Measurements from ENCODE around the gene LAMA3.

LAMA3 gene

GRCh38 chr18:23779696-23780303, 90.5 kb downstream of the LAMA3 start:
- DNase-seq (ENCODE audit: low read depth), result peak; percentile 93

- DNase-seq (ENCODE audit: low read depth), result peak; percentile 96
Observed at GRCh38 chr18:23784832-23785245, 95.6 kb downstream of the LAMA3 start.

- no peak for DNase-seq (ENCODE audit: low read depth)
Observed at GRCh38 chr18:23793051-23793450, 103.8 kb downstream of the LAMA3 start.

GRCh38 chr18:23793985-23794867, 105.0 kb downstream of the LAMA3 start:
- no peak for DNase-seq (ENCODE audit: low read depth)

- DNase-seq (ENCODE audit: low read depth), result no peak
Observed at GRCh38 chr18:23798249-23798648, 109.0 kb downstream of the LAMA3 start.

- no peak for DNase-seq (ENCODE audit: low read depth)
Observed at GRCh38 chr18:23798824-23799223, 109.6 kb downstream of the LAMA3 start.

GRCh38 chr18:23799540-23799939, 110.3 kb downstream of the LAMA3 start:
- DNase-seq (ENCODE audit: low read depth), result no peak

- DNase-seq (ENCODE audit: low read depth), result no peak
Observed at GRCh38 chr18:23800902-23801301, 111.6 kb downstream of the LAMA3 start.

- no peak for DNase-seq (ENCODE audit: low read depth)
Observed at GRCh38 chr18:23802817-23803216, 113.6 kb downstream of the LAMA3 start.

GRCh38 chr18:23803755-23804154, 114.5 kb downstream of the LAMA3 start:
- no peak for DNase-seq (ENCODE audit: low read depth)

GRCh38 chr18:23805898-23806297, 116.6 kb downstream of the LAMA3 start:
- DNase-seq (ENCODE audit: low read depth), result no peak

- DNase-seq (ENCODE audit: low read depth), result no peak
Observed at GRCh38 chr18:23809415-23809814, 120.2 kb downstream of the LAMA3 start.

GRCh38 chr18:23810396-23810795, 121.1 kb downstream of the LAMA3 start:
- DNase-seq (ENCODE audit: low read depth), result no peak

GRCh38 chr18:23811176-23811575, 121.9 kb downstream of the LAMA3 start:
- DNase-seq (ENCODE audit: low read depth), result no peak

- peak; percentile 58 for DNase-seq (ENCODE audit: low read depth)
Observed at GRCh38 chr18:23812546-23813440, 123.5 kb downstream of the LAMA3 start.

GRCh38 chr18:23814991-23815614, 125.8 kb downstream of the LAMA3 start:
- no peak for DNase-seq (ENCODE audit: low read depth)

GRCh38 chr18:23816021-23816420, 126.8 kb downstream of the LAMA3 start:
- DNase-seq (ENCODE audit: low read depth), result no peak

GRCh38 chr18:23816740-23817139, 127.5 kb downstream of the LAMA3 start:
- no peak for DNase-seq (ENCODE audit: low read depth)

- DNase-seq (ENCODE audit: low read depth), result peak; percentile 72
Observed at GRCh38 chr18:23819001-23819400, 129.7 kb downstream of the LAMA3 start.

GRCh38 chr18:23822590-23823385, 133.5 kb downstream of the LAMA3 start:
- DNase-seq (ENCODE audit: low read depth), result peak; percentile 91

GRCh38 chr18:23824240-23824639, 135.0 kb downstream of the LAMA3 start:
- peak; percentile 33 for DNase-seq (ENCODE audit: low read depth)
